K562 (cell line): ENCODE data around the gene SPG21. TPM values are rescaled to one million over a fixed set of nuclear protein-coding genes. Genes with fewer than 3 reads are reported as not detected.

ENCODE experiments used
- ATAC-seq: fragments of 200-7000 bp; cut with Tn5 transposase; 3 replicates; pipeline ENCODE4 v1.9.1; 2020; ENCODE audit warnings: moderate library complexity
- BruUV-seq: library from RNA; stranded (reverse); fragments of 400-500 nt; replicated peaks from 2 replicates; lab custom pipeline; 2021; lab: Mats Ljungman, UMichigan
- CTCF ChIA-PET: fragments of 300-600 bp; formaldehyde crosslinking; extraction: SDS; loops from one replicate; lab custom pipeline; 2021; ENCODE audit warnings: low intra/inter-chr PET ratio; lab: Yijun Ruan, JAX
- POLR2A ChIA-PET: fragments of 300-600, 350-650 bp; sonication (Branson Sonifier 250); formaldehyde crosslinking; extraction: SDS; loops from one replicate; lab custom pipeline; 2021; ENCODE audit warnings: antibody characterized with exemption, inconsistent platforms; lab: Yijun Ruan, JAX
- DNase-seq, 4 experiments: peaks; one replicate each; pipeline versions ENCODE4 v3.0.0 to v3.0.0-alpha.2; 2011 to 2018; ENCODE audit warnings: low spot score in 3 of 4, mixed read lengths in 3 of 4; ENCODE audit errors: extremely low read depth in 1 of 4
- FAIRE-seq: peaks from 2 replicates; lab custom pipeline; 2011; peaks lifted over from hg19 to GRCh38; lab: Jason Lieb, UNC
- H2AFZ ChIP-seq: 2 replicates; pipeline ENCODE4 v1.6.0; 2011; ENCODE audit warnings: low read depth, low read length, control low read depth, inconsistent platforms
- H3K27ac ChIP-seq: fragments of 200-600 bp; 3 replicates; pipeline ENCODE4 v1.8.0; 2011; ENCODE audit warnings: low read depth, mild to moderate bottlenecking, control low read depth, inconsistent platforms, low read length, moderate library complexity, mixed read lengths; ENCODE audit errors: extremely low read depth
- H3K27me3 ChIP-seq, 2 experiments: fragments of 300-600 bp in 1 of 2; 2 replicates in 1 of 2; 3 replicates in 1 of 2; pipeline versions ENCODE4 v1.6.0 to v1.8.0; 2011; ENCODE audit warnings: inconsistent platforms in 2 of 2, low read length in 2 of 2, mild to moderate bottlenecking in 1 of 2, mixed read lengths in 1 of 2, moderate library complexity in 1 of 2; ENCODE audit not compliant: control insufficient read depth in 2 of 2, insufficient read depth in 2 of 2
- H3K36me3 ChIP-seq: fragments of 300-600 bp; 3 replicates; pipeline ENCODE4 v1.8.0; 2011; ENCODE audit warnings: mild to moderate bottlenecking, low read length, inconsistent platforms; ENCODE audit not compliant: control insufficient read depth, insufficient read depth
- H3K4me1 ChIP-seq, 2 experiments: fragments of 200-600 bp in 1 of 2; replicated peaks in 1 of 2; 2 replicates in 1 of 2; 3 replicates in 1 of 2; pipeline versions ENCODE4 v1.5.1 to v1.8.0; 2011; ENCODE audit warnings: inconsistent platforms in 2 of 2, low read length in 2 of 2, mild to moderate bottlenecking in 1 of 2, mixed read lengths in 1 of 2, moderate library complexity in 1 of 2; ENCODE audit not compliant: control insufficient read depth in 2 of 2, insufficient read depth in 2 of 2
- H3K4me2 ChIP-seq: 2 replicates; pipeline ENCODE4 v1.6.1; 2011; ENCODE audit warnings: low read length, control low read depth, inconsistent platforms, mixed read lengths; ENCODE audit not compliant: insufficient read depth
- H3K4me3 ChIP-seq: fragments of 200-600 bp; sonication (generic), shearing (Covaris generic); 2 replicates; pipeline ENCODE4 v1.5.1; 2016; ENCODE audit warnings: control low read depth, inconsistent platforms
- H3K79me2 ChIP-seq: fragments of 200-600 bp; 3 replicates; pipeline ENCODE4 v1.8.0; 2011; ENCODE audit warnings: low read length, inconsistent platforms; ENCODE audit not compliant: control insufficient read depth, insufficient read depth
- H3K9ac ChIP-seq, 2 experiments: 2 replicates each; pipeline versions ENCODE4 v1.6.0 to v1.6.1; 2011; ENCODE audit warnings: low read depth in 2 of 2, low read length in 2 of 2, control low read depth in 1 of 2, inconsistent platforms in 1 of 2, mild to moderate bottlenecking in 1 of 2, mixed read lengths in 1 of 2; ENCODE audit not compliant: insufficient read depth in 1 of 2
- H3K9me1 ChIP-seq: one replicate; pipeline ENCODE4 v1.6.0; 2011; ENCODE audit warnings: inconsistent platforms, mild to moderate bottlenecking, low read length, moderate library complexity; ENCODE audit not compliant: control insufficient read depth, insufficient read depth
- H3K9me3 ChIP-seq: replicated peaks from 2 replicates; pipeline ENCODE4 v1.5.1; 2011; ENCODE audit warnings: low read depth, low read length, inconsistent platforms; ENCODE audit not compliant: control insufficient read depth, insufficient read depth
- H4K20me1 ChIP-seq: replicated peaks from 2 replicates; pipeline ENCODE4 v1.6.1; 2011; ENCODE audit warnings: low read length, inconsistent platforms, mixed read lengths; ENCODE audit not compliant: control insufficient read depth, insufficient read depth
- GABPB1 ChIP-seq: sonication (generic); formaldehyde crosslinking; IDR thresholded peaks from 2 replicates; pipeline ENCODE4 v1.8.0; 2022; ENCODE audit warnings: mild to moderate bottlenecking, missing genetic modification reagents
- GATAD2A ChIP-seq: fragments of 450-650 bp; IDR thresholded peaks from 2 replicates; pipeline ENCODE4 v1.6.1; 2017
- HDAC1 ChIP-seq, 2 experiments: fragments of 450-650 bp; IDR thresholded peaks; 2 replicates each; pipeline ENCODE4 v1.6.1; 2016 to 2017; ENCODE audit warnings: inconsistent platforms in 1 of 2, mild to moderate bottlenecking in 1 of 2, moderate library complexity in 1 of 2
- NFYB ChIP-seq: IDR thresholded peaks from 2 replicates; pipeline ENCODE4 v1.6.1; 2011; ENCODE audit warnings: mild to moderate bottlenecking, moderate library complexity; ENCODE audit not compliant: insufficient read length; ENCODE audit errors: extremely low read depth
- RAD21 ChIP-seq, 2 experiments: fragments of 250-450 bp in 1 of 2; fragments of 450-650 bp in 1 of 2; sonication (Bioruptor Pico) in 1 of 2; formaldehyde crosslinking in 1 of 2; IDR thresholded peaks in 1 of 2; conservative IDR thresholded peaks in 1 of 2; 2 replicates each; pipeline versions ENCODE4 v1.4.0 to v1.8.0; 2020 to 2022; ENCODE audit warnings: mild to moderate bottlenecking in 2 of 2, moderate library complexity in 1 of 2
- SLC30A9 ChIP-seq: fragments of 250-450 bp; sonication (Bioruptor Pico); IDR thresholded peaks from 2 replicates; pipeline ENCODE4 v1.8.0; 2022; ENCODE audit warnings: mild to moderate bottlenecking, moderate library complexity
- TAF7 ChIP-seq: fragments of 450-650 bp; IDR thresholded peaks from 2 replicates; pipeline ENCODE4 v1.6.1; 2016; ENCODE audit warnings: missing genetic modification characterization, missing compliant biosample characterization
- VEZF1 ChIP-seq: fragments of 200-800 bp; sonication (Bioruptor generic); IDR thresholded peaks from 2 replicates; pipeline ENCODE4 v1.6.1; 2017; ENCODE audit warnings: missing genetic modification characterization, missing compliant biosample characterization
- WGBS: fragments of 100-300 bp; shearing (Covaris generic); methylation state at CpG from one replicate; pipeline ENCODE4 v1.1.6; 2016; ENCODE audit warnings: low coverage, mixed read lengths; ENCODE audit not compliant: insufficient coverage; ENCODE audit errors: missing lambda C conversion rate; 5-methylcytosine and 5-hydroxymethylcytosine counted together
- in situ Hi-C: fragments of 300-500 bp; cut with MboI; formaldehyde crosslinking; loops from 4 replicates; pipeline ENCODE4 v1.15.0; 2018; ENCODE audit warnings: inconsistent platforms, mixed read lengths
- intact Hi-C: fragments of 100-400 bp; cut with micrococcal nuclease; formaldehyde crosslinking; loops from 2 replicates; pipeline ENCODE4 v1.14.2; 2022
- polyA plus RNA-seq, 8 experiments: library from polyadenylated mRNA; depleted of rRNA in 4 of 8; stranded (reverse) in 5 of 8; unstranded in 3 of 8; fragments of >200 nt; fragmentation: Nextera tagmentation in 2 of 8; fragmentation: Illumina TruSeq in 1 of 8; extraction: Ambion mirVana in 2 of 8; extraction: Trizol in 1 of 8; gene quantifications; 2 replicates each; pipeline versions ENCODE4 v1.2.1 to v1.2.3, GENCODE V29; 2011 to 2014; ENCODE audit warnings: inconsistent platforms in 1 of 8, missing spikeins in 1 of 8
- total RNA-seq, 7 experiments: library from RNA; depleted of rRNA in 6 of 7; stranded (reverse); fragments of >200 nt in 6 of 7; fragmentation: Illumina TruSeq in 2 of 7; extraction: Trizol in 2 of 7; gene quantifications; 2 replicates each; pipeline versions ENCODE4 v1.2.1 to v1.2.3, GENCODE V29; 2011 to 2021; ENCODE audit warnings: low replicate concordance in 1 of 7
- TF ChIP-seq, protein P1 (sequence below), 2 experiments: fragments of 450-650 bp in 1 of 2; sonication (generic) in 1 of 2; formaldehyde crosslinking in 1 of 2; IDR thresholded peaks in 1 of 2; conservative IDR thresholded peaks in 1 of 2; 2 replicates each; pipeline versions ENCODE4 v1.6.1 to v1.8.1; 2016 to 2023; ENCODE audit warnings: mild to moderate bottlenecking in 2 of 2, moderate library complexity in 2 of 2, inconsistent platforms in 1 of 2, missing genetic modification reagents in 1 of 2
- TF ChIP-seq, protein P2 (sequence below), 2 experiments: fragments of 450-650 bp in 1 of 2; sonication (generic) in 1 of 2; formaldehyde crosslinking in 1 of 2; IDR thresholded peaks; 2 replicates each; pipeline versions ENCODE4 v1.7.1 to v1.9.0; 2016 to 2022; ENCODE audit warnings: inconsistent platforms in 1 of 2, mild to moderate bottlenecking in 1 of 2, missing genetic modification reagents in 1 of 2

Gene SPG21
- total and polyA plus RNA-seq, 9 of the 15 experiments (the other 6 are each of a cell fraction or from before 2014, with no cell fraction given), result 22.8 to 98.8 (median 65.1) TPM

- peak overlapping the region; percentile 83 for H3K4me3 ChIP-seq
- CTCF ChIA-PET, result no interaction called here
- POLR2A ChIA-PET, result interaction anchor here (0.6 to 1.7 kb wide), 7 partner anchors 10 to 314 kb away, joined by 3 to 6 read pairs (median 3); partner anchors contain the start of gene RNU5B-1
- TSS peak; percentile 94 for BruUV-seq
- ATAC-seq (no peak), DNase-seq (no peak), FAIRE-seq (no peak)
- no peaks in the 10 kb centered on the region for H3K9me1 ChIP-seq
- H3K9me3 ChIP-seq, result no peaks in the 10 kb centered on the region
- peaks cover 10% of the 10 kb centered on the region; the same call in 1 of the 3 replicates for H3K36me3 ChIP-seq
- H3K9ac ChIP-seq, result peak overlapping the region; percentile 64 to 81
- peaks cover 5 to 14% of the 10 kb centered on the region in 2 experiments; a peak in 4 of 5 replicates for H3K4me1 ChIP-seq
- H3K4me2 ChIP-seq, result peak overlapping the region; percentile 91
- H4K20me1 ChIP-seq, result no peaks in the 10 kb centered on the region
- H2AFZ ChIP-seq, result peak overlapping the region; percentile 99
- intact Hi-C loops, result no loop called here
- in situ Hi-C loops, result no loop called here
- no peaks in the 10 kb centered on the region for H3K27me3 ChIP-seq
- H3K79me2 ChIP-seq, result peaks cover 23% of the 10 kb centered on the region
- WGBS, result 4% methylated on average over 9 of the region's 9 CpGs
- peak overlapping the region; percentile 72 for H3K27ac ChIP-seq
- TF ChIP-seq GABPB1 (0 out of 2 replicates have a peak, but pooled peaks have one; percentile 1), RAD21 (CRISPR knock-in tag; conservative IDR thresholded peaks at IDR 0.05 in 1 of 2, IDR thresholded peaks at IDR 0.05 in 1 of 2) (no peak), SLC30A9 (no peak), HDAC1 (IDR thresholded peaks at IDR 0.05) (no peak), VEZF1 (CRISPR knock-in tag) (0 out of 2 replicates have a peak, but pooled peaks have one; percentile 26), NFYB (no peak), TAF7 (tag) (no peak), GATAD2A (0 out of 2 replicates have a peak, but pooled peaks have one; percentile 16)
- TF ChIP-seq, protein P1, sequence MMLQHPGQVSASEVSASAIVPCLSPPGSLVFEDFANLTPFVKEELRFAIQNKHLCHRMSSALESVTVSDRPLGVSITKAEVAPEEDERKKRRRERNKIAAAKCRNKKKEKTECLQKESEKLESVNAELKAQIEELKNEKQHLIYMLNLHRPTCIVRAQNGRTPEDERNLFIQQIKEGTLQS (IDR thresholded peaks at IDR 0.05), result no peak
- TF ChIP-seq, protein P1 (CRISPR knock-in tag; conservative IDR thresholded peaks at IDR 0.05), result 0 out of 2 replicates have a peak, but pooled peaks have one; percentile 33
- TF ChIP-seq, protein P2, sequence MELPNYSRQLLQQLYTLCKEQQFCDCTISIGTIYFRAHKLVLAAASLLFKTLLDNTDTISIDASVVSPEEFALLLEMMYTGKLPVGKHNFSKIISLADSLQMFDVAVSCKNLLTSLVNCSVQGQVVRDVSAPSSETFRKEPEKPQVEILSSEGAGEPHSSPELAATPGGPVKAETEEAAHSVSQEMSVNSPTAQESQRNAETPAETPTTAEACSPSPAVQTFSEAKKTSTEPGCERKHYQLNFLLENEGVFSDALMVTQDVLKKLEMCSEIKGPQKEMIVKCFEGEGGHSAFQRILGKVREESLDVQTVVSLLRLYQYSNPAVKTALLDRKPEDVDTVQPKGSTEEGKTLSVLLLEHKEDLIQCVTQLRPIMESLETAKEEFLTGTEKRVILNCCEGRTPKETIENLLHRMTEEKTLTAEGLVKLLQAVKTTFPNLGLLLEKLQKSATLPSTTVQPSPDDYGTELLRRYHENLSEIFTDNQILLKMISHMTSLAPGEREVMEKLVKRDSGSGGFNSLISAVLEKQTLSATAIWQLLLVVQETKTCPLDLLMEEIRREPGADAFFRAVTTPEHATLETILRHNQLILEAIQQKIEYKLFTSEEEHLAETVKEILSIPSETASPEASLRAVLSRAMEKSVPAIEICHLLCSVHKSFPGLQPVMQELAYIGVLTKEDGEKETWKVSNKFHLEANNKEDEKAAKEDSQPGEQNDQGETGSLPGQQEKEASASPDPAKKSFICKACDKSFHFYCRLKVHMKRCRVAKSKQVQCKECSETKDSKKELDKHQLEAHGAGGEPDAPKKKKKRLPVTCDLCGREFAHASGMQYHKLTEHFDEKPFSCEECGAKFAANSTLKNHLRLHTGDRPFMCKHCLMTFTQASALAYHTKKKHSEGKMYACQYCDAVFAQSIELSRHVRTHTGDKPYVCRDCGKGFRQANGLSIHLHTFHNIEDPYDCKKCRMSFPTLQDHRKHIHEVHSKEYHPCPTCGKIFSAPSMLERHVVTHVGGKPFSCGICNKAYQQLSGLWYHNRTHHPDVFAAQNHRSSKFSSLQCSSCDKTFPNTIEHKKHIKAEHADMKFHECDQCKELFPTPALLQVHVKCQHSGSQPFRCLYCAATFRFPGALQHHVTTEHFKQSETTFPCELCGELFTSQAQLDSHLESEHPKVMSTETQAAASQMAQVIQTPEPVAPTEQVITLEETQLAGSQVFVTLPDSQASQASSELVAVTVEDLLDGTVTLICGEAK (IDR thresholded peaks at IDR 0.05), result peak; percentile 59
- TF ChIP-seq, protein P2 (CRISPR knock-in tag; IDR thresholded peaks at IDR 0.05), result no peak
Measured at GRCh38 chr15:64990168-64990470, 405 bp upstream of the SPG21 start.
